ENCODE data around the gene CORIN.

The CORIN gene

GRCh38 chr4:47837908-47838294 lies at the start of gene CORIN:
Gene CORIN (minus strand): TSS chr4:47838067. CDS start chr4:47837949, 118 bp downstream.
- DNase-seq: no peak

- no peak for DNase-seq
These were observed 44.4 kb upstream of the CORIN start for GRCh38 chr4:47882228-47882627.

- no peak for DNase-seq
These were observed 41.6 kb upstream of the CORIN start for GRCh38 chr4:47879458-47879857.

- no peak for DNase-seq
These were observed 39.1 kb upstream of the CORIN start for GRCh38 chr4:47876784-47877546.

GRCh38 chr4:47876310-47876709 lies 38.4 kb upstream of the CORIN start:
- no peak for DNase-seq

- DNase-seq: no peak
These were observed 36.1 kb upstream of the CORIN start for GRCh38 chr4:47873877-47874541.

GRCh38 chr4:47863486-47863885 lies 25.6 kb upstream of the CORIN start:
- no peak for DNase-seq

- no peak for DNase-seq
These were observed 24.4 kb upstream of the CORIN start for GRCh38 chr4:47862297-47862696.

- DNase-seq: no peak
These were observed 22.4 kb upstream of the CORIN start for GRCh38 chr4:47860305-47860704.

GRCh38 chr4:47858006-47858405 lies 20.1 kb upstream of the CORIN start:
- DNase-seq: no peak

GRCh38 chr4:47856713-47857112 lies 18.8 kb upstream of the CORIN start:
- no peak for DNase-seq

GRCh38 chr4:47855350-47855749 lies 17.5 kb upstream of the CORIN start:
- DNase-seq: no peak

- DNase-seq: no peak
These were observed 14.3 kb upstream of the CORIN start for GRCh38 chr4:47852136-47852535.

- DNase-seq: no peak
These were observed 11.6 kb upstream of the CORIN start for GRCh38 chr4:47849466-47849865.

GRCh38 chr4:47848041-47848440 lies 10.2 kb upstream of the CORIN start:
- no peak for DNase-seq

GRCh38 chr4:47842985-47843384 lies 5.1 kb upstream of the CORIN start:
- DNase-seq: no peak

- DNase-seq: no peak
These were observed 2.4 kb upstream of the CORIN start for GRCh38 chr4:47840291-47840690.

GRCh38 chr4:47839259-47839658 lies 1.4 kb upstream of the CORIN start:
- no peak for DNase-seq

- no peak for DNase-seq
These were observed 578 bp upstream of the CORIN start for GRCh38 chr4:47838445-47838844.

GRCh38 chr4:47837094-47837907 lies 566 bp downstream of the CORIN start:
- peak; percentile 5 for DNase-seq

- peak; percentile 16 for DNase-seq
These were observed 1.2 kb downstream of the CORIN start for GRCh38 chr4:47836641-47837093.

GRCh38 chr4:47835494-47835893 lies 2.4 kb downstream of the CORIN start:
- no peak for DNase-seq

GRCh38 chr4:47831026-47831679 lies 6.7 kb downstream of the CORIN start:
- DNase-seq: peak; percentile 4
